GM21381 (cell line): ENCODE measurements around the gene CDKAL1.

Experiments used
- ATAC-seq: cut with Tn5 transposase; IDR thresholded peaks from one replicate; pipeline ENCODE4 v1.9.1; 2021; ENCODE audit warnings: mild to moderate bottlenecking, moderate library complexity; ENCODE audit not compliant: unreplicated experiment

CDKAL1 gene

GRCh38 chr6:20946022-20946421, 411.8 kb downstream of the CDKAL1 start:
- ATAC-seq, result peak; percentile 95

- ATAC-seq, result no peak
These were observed 412.6 kb downstream of the CDKAL1 start for GRCh38 chr6:20946890-20947289.

- no peak for ATAC-seq
These were observed 413.7 kb downstream of the CDKAL1 start for GRCh38 chr6:20947977-20948376.

- no peak for ATAC-seq
These were observed 414.3 kb downstream of the CDKAL1 start for GRCh38 chr6:20948556-20948955.

DNA sequence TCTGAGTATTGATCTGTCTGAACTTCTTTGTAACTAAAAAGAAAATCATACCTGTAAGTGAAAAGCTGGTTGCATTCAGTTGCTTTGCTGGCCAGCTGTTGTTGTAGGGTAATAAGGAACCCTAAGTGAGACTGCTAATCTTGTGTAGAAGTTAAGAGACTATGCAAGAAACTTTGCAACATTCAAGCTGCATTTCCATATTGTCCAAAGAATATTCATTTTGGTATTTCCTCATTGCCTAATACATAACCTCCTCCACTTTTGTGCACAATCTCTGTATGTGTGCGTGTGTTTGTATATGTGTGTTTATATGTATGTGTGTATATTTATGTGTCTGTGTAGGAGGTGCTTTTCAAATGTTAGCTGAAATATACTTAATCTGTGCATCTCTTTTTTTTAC, 414.9 kb downstream of the CDKAL1 start:
- no peak for ATAC-seq

DNA sequence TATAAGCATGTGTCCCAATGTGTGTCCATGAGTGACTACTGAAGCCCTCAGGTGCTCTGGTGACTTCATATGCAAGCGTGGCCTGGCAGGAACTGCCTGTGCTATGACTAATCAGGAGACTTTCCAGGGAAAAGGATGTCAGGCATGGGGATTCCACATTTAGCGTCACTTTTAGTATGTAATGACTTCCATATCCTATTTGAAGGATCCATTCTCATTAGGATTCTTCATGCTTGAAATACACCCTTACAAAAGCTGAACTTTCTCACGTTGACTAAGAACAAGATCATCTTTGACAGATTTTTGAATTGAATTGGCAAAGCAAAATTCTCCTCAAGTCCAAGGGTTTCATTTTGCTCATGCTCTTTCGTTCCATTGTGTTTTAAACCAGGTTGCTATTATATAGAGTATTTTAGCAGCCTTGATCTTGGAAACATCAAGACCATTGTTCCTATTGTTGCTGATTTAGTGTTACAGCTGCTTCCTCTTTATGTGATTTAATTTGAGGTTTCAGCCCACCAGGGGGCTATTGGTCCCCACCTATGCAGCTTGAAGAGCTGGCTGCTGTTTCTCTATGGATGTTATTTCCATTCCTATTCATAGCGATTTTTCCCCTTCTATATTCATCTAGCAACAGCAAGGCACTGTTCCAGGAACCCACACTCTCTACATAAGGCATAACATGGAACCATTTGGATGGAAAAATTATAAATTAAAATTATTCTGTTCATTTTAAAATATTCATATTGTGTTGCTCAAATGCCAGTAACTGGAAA, 418.6 kb downstream of the CDKAL1 start:
- no peak for ATAC-seq

- no peak for ATAC-seq
These were observed 420.1 kb downstream of the CDKAL1 start for GRCh38 chr6:20954315-20954714.

DNA sequence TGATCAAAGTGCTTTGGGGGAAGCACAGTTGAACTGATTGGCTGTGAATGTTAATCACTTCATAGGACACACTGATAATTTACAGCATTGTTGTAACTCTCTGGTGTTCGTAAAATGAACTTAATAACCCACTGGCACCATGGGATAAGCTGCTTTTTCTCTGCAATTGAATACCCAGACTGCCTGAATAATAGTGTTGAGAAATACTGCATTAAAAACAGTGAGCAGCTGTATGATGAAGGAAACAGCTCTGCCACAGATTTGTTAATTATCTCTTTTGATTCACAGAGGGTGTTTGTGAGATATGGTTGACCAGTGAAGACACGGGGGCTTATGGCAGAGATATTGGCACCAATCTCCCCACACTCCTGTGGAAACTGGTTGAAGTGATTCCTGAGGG, 420.9 kb downstream of the CDKAL1 start:
- ATAC-seq, result no peak

DNA sequence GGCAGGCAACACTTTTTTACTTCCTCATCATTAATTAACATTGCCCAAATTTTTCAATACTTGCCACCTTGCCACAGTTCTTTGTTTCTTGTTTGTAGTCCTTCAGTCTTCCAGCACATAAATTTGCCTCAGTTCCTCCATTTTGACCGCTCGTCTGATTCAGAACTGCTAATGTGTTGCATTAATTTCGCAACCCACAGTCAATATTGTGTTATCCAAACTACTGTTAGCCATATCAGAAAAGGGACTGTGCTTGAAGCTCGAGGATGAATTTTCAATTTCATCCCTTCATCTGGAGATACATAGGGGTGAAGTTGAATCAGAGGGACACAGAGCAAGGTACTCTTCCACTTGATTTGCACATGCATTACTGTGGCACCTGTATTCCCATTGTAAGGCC, 421.5 kb downstream of the CDKAL1 start:
- no peak for ATAC-seq

DNA sequence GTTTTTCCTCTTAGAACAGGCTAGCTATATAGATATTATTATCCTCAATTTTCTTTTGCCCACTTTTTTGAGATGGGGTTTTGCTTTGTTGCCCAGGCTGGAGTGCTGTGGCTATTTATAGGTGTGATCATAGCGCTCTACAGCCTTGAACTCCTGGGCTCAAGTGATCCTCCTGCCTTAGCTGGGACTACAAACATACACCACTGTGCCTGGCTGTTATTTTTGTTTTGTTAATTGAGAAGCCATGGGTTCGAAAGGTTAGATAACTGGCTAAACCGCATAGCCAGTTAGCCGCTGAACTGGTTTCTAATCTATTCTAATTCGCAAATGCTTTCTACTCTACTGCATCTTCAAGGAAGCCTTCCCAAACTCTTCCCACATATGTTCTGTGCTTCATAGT, 425.8 kb downstream of the CDKAL1 start:
- ATAC-seq, result no peak

DNA sequence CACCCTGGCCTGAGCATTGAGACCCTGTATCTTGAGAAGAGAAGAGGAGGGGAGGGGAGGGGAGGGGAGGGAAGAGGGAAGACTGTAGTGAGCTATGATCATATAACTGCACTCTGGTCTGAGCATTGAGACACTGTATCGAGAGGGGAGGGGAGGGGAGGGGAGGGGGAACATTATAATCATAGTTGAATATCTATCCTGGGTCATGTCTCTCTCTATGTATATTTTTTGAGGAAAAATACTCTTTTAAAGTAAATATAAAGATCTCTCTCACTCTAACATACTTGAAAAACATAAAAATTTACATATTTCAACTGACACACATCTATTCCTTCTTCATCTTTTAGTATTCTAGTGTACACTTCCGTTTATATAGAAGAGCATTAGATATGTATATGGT, 431.0 kb downstream of the CDKAL1 start:
- no peak for ATAC-seq

DNA sequence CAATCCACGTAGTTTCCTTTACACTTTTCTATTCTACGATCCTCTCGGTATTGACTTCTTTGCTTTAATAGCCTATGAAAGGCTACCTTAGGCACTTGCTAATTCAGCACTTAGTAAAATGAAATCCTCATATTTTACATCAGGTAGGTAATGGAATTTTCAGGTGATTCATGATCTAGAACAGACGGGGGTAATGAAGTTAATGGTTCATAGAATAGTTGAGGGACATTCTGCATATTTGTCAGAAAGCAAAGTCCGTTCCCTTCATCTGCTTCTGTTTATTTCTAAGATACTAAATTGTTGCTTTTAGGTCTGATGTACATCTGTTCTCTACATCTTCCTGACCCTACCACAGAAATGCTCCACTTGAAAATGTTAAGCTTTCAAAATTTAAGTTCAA, 431.7 kb downstream of the CDKAL1 start:
- no peak for ATAC-seq

GRCh38 chr6:20969551-20969950, 435.3 kb downstream of the CDKAL1 start:
- no peak for ATAC-seq

GRCh38 chr6:20976391-20976918, 442.2 kb downstream of the CDKAL1 start:
- ATAC-seq, result no peak

- peak; percentile 62 for ATAC-seq
These were observed 443.9 kb downstream of the CDKAL1 start for GRCh38 chr6:20978151-20978614.

GRCh38 chr6:20979076-20979475, 444.8 kb downstream of the CDKAL1 start:
- ATAC-seq, result no peak

DNA sequence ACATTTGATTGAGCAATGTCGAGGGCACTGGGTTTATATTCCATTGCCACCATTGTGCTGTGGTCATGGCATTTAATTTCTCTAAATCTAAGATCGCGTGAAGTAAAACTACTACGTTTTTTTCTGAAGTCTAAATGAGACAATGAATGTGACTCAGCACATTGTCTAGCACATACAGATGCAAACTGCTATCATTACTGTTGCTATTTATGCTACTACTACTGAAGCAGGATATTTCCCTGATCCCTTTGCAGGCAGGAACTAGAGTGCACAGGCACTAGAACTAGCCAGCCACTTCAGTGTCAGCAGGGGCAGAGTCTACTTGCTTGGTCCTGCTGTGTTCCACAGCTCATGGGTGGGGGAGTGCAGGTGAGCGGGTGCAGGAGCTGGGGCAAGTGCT, 449.7 kb downstream of the CDKAL1 start:
- ATAC-seq, result no peak

DNA sequence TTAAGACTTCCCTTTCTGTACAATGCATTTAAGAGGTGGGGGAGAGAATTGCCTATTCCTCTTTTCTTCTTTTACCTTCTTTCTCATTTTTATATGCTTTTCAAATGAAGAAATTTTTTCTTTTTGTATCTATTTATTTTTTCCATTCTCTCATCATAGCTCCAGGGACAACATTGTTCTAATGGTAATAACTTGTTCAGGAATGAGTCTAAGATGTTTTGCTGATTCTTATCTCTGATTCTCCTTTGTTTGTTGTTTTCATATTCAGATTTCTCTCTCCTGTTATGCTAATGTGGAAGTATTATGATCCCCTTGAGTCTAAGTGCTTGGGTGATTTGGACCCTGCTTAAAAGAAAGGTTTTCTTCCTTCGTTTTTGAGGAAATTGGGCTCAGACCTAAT, 451.6 kb downstream of the CDKAL1 start:
- no peak for ATAC-seq

- ATAC-seq, result no peak
These were observed 457.7 kb downstream of the CDKAL1 start for GRCh38 chr6:20991910-20992309.

- ATAC-seq, result no peak
These were observed 461.8 kb downstream of the CDKAL1 start for GRCh38 chr6:20996099-20996498.

DNA sequence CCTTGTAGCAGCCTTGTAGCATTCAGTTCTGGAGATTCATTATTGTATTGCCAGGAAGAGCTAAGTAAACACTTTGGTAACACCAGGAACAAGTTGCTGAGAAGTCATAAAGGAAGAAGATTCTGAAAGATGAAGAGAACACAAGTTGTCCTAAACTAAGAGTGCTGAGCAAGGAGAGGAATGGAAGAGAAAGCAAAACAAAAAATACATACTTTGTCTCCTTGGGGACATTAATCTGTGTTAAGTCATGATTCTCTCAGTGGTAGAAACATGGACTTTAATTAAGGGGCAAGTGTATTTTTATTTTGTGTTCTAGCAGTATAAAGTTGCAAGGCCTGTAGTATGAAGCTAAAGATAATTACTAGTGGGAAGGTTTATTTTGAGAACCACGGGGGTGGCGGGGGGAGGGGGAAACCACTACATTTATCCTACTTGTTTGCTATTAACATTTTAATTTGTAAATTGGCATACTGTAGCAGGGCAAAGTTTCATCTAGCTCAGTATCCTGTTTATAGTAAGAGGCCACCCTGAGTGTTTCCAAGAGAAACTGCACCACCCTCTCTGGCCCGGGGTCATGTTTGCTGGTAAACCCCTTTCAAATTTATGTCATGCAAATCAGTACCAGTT, 463.0 kb downstream of the CDKAL1 start:
- no peak for ATAC-seq

GRCh38 chr6:20997770-20998147, 463.5 kb downstream of the CDKAL1 start:
- no peak for ATAC-seq
